Measurements from ENCODE around the gene RNF115.
"Not testable (repeated sequence)": the region's sequence is repeated elsewhere in the genome, so short reads cannot be mapped to it uniquely, and the experiment has no call there.

DNA sequence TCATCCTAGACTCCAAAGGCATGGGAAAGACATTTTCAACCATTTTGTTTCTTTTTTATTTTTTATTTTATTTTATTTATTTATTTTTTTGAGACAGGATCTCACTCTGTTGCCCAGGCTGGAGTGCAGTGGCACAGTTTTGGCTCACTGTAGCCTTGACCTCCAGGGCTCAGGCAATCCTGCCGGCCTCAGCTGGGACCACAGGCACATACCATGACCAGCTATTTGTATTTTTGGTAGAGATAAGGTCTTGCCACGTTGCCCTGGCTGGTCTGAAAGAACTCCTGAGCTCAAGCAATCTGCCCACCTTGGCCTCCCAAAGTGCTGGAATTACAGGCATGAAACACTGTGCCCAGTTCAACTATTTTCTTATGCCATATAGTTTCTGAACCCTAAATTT lies 32.0 kb downstream of the RNF115 start:
- TF ChIP-seq, protein P1, sequence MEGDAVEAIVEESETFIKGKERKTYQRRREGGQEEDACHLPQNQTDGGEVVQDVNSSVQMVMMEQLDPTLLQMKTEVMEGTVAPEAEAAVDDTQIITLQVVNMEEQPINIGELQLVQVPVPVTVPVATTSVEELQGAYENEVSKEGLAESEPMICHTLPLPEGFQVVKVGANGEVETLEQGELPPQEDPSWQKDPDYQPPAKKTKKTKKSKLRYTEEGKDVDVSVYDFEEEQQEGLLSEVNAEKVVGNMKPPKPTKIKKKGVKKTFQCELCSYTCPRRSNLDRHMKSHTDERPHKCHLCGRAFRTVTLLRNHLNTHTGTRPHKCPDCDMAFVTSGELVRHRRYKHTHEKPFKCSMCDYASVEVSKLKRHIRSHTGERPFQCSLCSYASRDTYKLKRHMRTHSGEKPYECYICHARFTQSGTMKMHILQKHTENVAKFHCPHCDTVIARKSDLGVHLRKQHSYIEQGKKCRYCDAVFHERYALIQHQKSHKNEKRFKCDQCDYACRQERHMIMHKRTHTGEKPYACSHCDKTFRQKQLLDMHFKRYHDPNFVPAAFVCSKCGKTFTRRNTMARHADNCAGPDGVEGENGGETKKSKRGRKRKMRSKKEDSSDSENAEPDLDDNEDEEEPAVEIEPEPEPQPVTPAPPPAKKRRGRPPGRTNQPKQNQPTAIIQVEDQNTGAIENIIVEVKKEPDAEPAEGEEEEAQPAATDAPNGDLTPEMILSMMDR (IDR thresholded peaks at IDR 0.05): not testable (repeated sequence)
- TF ChIP-seq EP300 (IDR thresholded peaks at IDR 0.05): not testable (repeated sequence)
